C4-2B (cell line): ENCODE data around the gene SCAF8.
A peak's percentile ranks its signal among the peaks of the same experiment; 100 is the strongest.

Experiments
- H3K27ac ChIP-seq: fragments of 450-650 bp; 2 replicates; pipeline ENCODE4 v1.5.1; 2017
- ZFX ChIP-seq: fragments of 450-650 bp; IDR thresholded peaks from 2 replicates; pipeline ENCODE4 v1.6.1; 2017
- TF ChIP-seq, protein P1 (sequence below): fragments of 450-650 bp; conservative IDR thresholded peaks from 2 replicates; pipeline ENCODE4 v1.5.1; 2017; ENCODE audit warnings: mild to moderate bottlenecking

Gene SCAF8

GRCh38 chr6:154861825-154862224 lies 128.6 kb downstream of the SCAF8 start:
- no peak for TF ChIP-seq ZFX
- TF ChIP-seq, protein P1, sequence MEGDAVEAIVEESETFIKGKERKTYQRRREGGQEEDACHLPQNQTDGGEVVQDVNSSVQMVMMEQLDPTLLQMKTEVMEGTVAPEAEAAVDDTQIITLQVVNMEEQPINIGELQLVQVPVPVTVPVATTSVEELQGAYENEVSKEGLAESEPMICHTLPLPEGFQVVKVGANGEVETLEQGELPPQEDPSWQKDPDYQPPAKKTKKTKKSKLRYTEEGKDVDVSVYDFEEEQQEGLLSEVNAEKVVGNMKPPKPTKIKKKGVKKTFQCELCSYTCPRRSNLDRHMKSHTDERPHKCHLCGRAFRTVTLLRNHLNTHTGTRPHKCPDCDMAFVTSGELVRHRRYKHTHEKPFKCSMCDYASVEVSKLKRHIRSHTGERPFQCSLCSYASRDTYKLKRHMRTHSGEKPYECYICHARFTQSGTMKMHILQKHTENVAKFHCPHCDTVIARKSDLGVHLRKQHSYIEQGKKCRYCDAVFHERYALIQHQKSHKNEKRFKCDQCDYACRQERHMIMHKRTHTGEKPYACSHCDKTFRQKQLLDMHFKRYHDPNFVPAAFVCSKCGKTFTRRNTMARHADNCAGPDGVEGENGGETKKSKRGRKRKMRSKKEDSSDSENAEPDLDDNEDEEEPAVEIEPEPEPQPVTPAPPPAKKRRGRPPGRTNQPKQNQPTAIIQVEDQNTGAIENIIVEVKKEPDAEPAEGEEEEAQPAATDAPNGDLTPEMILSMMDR = no peak
- H3K27ac ChIP-seq = no peak overlapping the region

DNA sequence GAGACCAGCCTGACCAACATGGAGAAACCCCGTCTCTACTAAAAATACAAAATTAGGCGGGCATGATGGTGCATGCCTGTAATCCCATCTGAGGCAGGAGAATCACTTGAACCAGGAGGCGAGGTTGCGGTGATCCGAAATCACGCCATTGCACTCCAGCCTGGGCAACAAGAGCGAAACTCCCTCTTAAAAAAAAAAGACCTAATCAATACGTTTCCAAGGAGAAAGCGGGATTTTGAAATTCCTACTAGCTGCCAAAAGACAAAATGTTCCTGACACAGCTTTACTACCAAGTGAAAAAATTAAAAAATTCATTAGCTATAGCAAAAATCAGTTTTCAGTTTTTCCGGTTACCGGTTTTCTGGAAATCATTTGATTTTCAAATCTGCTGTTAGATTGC lies 129.3 kb downstream of the SCAF8 start:
- H3K27ac ChIP-seq = no peak overlapping the region
- TF ChIP-seq, protein P1 = no peak
- TF ChIP-seq ZFX = no peak

- H3K27ac ChIP-seq = no peak overlapping the region
These were observed 130.8 kb downstream of the SCAF8 start for GRCh38 chr6:154864066-154864430.

DNA sequence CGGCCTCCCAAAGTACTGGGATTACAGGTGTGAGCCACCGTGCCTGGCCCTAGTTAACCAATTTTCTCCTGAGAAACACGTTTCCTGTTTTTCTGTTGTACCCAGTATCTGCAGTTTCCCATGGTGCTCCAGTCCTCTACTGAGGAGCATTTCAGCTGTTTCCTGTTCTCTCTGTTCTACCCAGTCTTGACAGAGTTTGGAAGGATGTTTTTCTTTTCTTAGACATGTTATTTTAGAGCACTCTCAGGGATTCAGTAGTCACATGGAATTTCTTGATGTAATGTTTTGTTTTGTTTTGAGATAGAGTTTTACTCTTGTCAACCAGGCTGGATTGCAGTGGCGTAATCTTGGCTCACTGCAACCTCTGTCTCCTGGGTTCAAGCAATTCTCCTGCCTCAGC lies 132.1 kb downstream of the SCAF8 start:
- no peak overlapping the region for H3K27ac ChIP-seq
- no peak for TF ChIP-seq ZFX
- TF ChIP-seq, protein P1 = no peak

More at GRCh38 chr6:154864066-154864430, 130.8 kb downstream of the SCAF8 start:
- TF ChIP-seq, protein P1 = no peak
- TF ChIP-seq ZFX = no peak

- H3K27ac ChIP-seq = no peak overlapping the region
- TF ChIP-seq ZFX = no peak
- TF ChIP-seq, protein P1 = peak; percentile 84
These were observed 135.0 kb downstream of the SCAF8 start for GRCh38 chr6:154868143-154868594.

GRCh38 chr6:154872542-154873114 lies 139.4 kb downstream of the SCAF8 start:
- H3K27ac ChIP-seq = no peak overlapping the region
- TF ChIP-seq ZFX = no peak
- TF ChIP-seq, protein P1 = no peak

- no peak for TF ChIP-seq ZFX
- TF ChIP-seq, protein P1 = no peak
- no peak overlapping the region for H3K27ac ChIP-seq
These were observed 140.3 kb downstream of the SCAF8 start for GRCh38 chr6:154873546-154873945.
